Colonic mucosa (tissue), 4 donors: Measurements from ENCODE around the gene RHOBTB3. TPM values are rescaled to one million over a fixed set of nuclear protein-coding genes. Genes with fewer than 3 reads are reported as not detected.

Experiments
- DNase-seq: peaks from one replicate; pipeline ENCODE4 v3.0.0-alpha.2; 2020
- H3K27ac ChIP-seq: fragments of 200-600 bp; one replicate; pipeline ENCODE4 v1.8.0; 2021
- H3K27me3 ChIP-seq: fragments of 200-600 bp; one replicate; pipeline ENCODE4 v1.8.0; 2021
- H3K36me3 ChIP-seq: fragments of 200-600 bp; one replicate; pipeline ENCODE4 v1.8.0; 2021
- H3K4me1 ChIP-seq: fragments of 200-600 bp; one replicate; pipeline ENCODE4 v1.8.0; 2021; ENCODE audit warnings: mild to moderate bottlenecking
- H3K4me3 ChIP-seq: fragments of 200-600 bp; one replicate; pipeline ENCODE4 v1.8.0; 2021
- H3K9ac ChIP-seq, 2 donors: one replicate each; pipeline ENCODE4 v1.7.0; 2013; ENCODE audit warnings: control low read depth in 2 of 2, low read depth in 2 of 2, low read length in 2 of 2
- H3K9me3 ChIP-seq: fragments of 200-600 bp; one replicate; pipeline ENCODE4 v1.8.0; 2021
- intact Hi-C: fragments of 100-400 bp; cut with DNase I; formaldehyde crosslinking; loops from one replicate; pipeline ENCODE4 v1.14.1; 2022
- total RNA-seq, 2 donors: library from RNA; stranded (reverse); fragmentation: NEBNext Ultra II Directional in 1 of 2; extraction: Animal tissue kit (Norgen Biotek cat#: 25700) in 1 of 2; gene quantifications; one replicate each; pipeline ENCODE4 v1.2.1, GENCODE V29; 2021
- TF ChIP-seq, protein P1 (sequence below): fragments of 200-600 bp; IDR thresholded peaks from one replicate; pipeline ENCODE4 v1.8.0; 2022; ENCODE audit warnings: antibody characterized with exemption, mild to moderate bottlenecking
- donor health status: healthy.
- donor health status: DM: no; HTN: no; CAD: no.
- donor health status: DM: no; HTN: no; CAD: no.

RHOBTB3 gene
- total RNA-seq, 2 donors from 2014 or later: 50.0 to 59.0 TPM

DNA sequence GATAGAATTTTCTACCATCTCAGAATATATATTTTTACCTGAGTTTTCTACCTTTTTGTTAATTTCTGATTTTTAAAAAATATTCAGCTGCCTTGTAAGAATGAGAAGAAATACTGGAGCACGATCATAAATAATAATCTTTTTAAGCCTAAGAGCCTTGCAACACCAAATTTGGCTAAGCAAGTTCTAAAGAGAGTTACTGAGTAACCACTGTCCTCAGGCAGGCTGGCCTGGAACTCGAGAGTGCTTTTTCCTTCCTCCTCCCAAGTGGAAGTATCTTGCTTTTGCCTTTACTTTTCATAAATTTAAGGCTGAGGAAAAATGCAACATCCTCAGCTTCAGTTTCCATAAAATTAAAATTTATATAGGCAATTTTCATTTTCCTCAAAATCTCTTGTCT is 70.4 kb downstream of the RHOBTB3 start:
- no peaks in the 10 kb centered on the region for H3K4me1 ChIP-seq

DNA sequence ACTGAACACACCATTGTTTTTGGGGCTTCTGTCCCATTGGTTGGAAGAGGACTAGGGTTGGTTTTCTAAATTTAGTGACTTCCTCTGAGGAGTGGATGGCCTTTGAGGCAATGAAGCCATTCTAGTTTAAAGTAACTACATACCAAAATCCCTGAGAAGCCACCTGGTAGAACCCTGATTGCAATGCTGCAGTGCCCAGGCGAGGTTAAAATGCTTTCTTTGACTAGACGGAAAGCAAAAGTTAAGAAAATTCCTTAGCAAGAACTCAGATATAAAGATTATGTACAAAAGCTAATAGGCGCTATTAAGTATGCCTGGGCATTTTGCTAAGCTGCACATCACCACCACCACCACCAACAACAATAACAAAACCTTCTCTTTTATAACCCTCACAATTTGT is 70.8 kb downstream of the RHOBTB3 start:
- DNase-seq: no peak
- Histone ChIP-seq H3K27me3 (no peaks in the 10 kb centered on the region), H3K36me3 (no peaks in the 10 kb centered on the region), H3K9ac (no peak overlapping the region), H3K27ac (no peak overlapping the region), H3K9me3 (no peaks in the 10 kb centered on the region), H3K4me1 (no peaks in the 10 kb centered on the region), H3K4me3 (no peak overlapping the region)
- intact Hi-C loops: no loop called here
- TF ChIP-seq, protein P1, sequence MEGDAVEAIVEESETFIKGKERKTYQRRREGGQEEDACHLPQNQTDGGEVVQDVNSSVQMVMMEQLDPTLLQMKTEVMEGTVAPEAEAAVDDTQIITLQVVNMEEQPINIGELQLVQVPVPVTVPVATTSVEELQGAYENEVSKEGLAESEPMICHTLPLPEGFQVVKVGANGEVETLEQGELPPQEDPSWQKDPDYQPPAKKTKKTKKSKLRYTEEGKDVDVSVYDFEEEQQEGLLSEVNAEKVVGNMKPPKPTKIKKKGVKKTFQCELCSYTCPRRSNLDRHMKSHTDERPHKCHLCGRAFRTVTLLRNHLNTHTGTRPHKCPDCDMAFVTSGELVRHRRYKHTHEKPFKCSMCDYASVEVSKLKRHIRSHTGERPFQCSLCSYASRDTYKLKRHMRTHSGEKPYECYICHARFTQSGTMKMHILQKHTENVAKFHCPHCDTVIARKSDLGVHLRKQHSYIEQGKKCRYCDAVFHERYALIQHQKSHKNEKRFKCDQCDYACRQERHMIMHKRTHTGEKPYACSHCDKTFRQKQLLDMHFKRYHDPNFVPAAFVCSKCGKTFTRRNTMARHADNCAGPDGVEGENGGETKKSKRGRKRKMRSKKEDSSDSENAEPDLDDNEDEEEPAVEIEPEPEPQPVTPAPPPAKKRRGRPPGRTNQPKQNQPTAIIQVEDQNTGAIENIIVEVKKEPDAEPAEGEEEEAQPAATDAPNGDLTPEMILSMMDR: no peak

More for the DNA sequence above, 70.4 kb downstream of the RHOBTB3 start:
- Histone ChIP-seq H3K4me3 (no peak overlapping the region), H3K36me3 (no peaks in the 10 kb centered on the region), H3K27ac (no peak overlapping the region), H3K27me3 (no peaks in the 10 kb centered on the region), H3K9ac (no peak overlapping the region), H3K9me3 (no peaks in the 10 kb centered on the region)
- no peak for DNase-seq
- TF ChIP-seq, protein P1: no peak
- intact Hi-C loops: no loop called here

DNA sequence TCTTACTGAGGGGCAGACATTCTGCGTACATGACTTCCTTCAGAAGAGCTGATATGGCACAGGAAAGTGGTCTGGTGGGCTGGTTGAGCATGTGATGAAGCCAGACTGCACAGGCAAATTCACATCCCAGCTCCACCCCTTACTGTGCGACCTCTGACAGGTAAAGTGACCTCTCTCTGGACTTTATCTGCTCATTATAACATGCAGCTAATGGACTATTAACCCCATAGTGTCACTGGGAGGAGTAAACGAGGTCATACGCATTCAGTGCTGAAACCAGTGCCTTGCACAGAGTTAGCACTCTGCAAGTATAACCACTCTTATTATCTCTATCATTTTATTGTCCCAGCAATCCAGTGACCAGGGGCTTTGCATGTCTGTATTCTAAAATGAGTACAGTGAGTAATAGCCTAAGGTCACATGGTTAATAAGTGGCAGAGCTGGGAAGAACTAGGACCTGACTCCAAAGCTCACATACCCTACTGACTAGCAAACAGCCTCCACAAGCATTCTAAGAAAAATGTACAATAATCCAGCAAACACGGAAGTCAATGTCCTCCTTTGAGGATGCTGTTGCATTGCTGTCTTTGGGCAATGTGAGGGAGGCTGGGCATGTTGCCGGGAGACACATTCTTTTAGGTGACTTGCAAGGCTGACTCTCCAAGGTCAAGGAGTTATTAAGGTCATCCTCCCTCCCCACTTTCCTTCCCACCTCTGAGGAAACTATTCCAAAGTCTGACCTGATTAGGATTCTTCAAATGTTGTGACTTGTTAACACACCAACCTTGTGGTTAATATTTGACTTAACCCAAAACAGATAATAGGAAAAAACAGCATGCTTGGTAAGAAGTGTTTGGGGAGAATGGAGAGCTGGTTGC is 72.4 kb downstream of the RHOBTB3 start:
- Histone ChIP-seq H3K27ac (no peak overlapping the region), H3K36me3 (no peaks in the 10 kb centered on the region), H3K9ac (no peak overlapping the region), H3K4me3 (no peak overlapping the region), H3K27me3 (no peaks in the 10 kb centered on the region), H3K4me1 (peaks cover 9% of the 10 kb centered on the region), H3K9me3 (no peaks in the 10 kb centered on the region)
- DNase-seq: no peak
- TF ChIP-seq, protein P1: no peak
- intact Hi-C loops: no loop called here

DNA sequence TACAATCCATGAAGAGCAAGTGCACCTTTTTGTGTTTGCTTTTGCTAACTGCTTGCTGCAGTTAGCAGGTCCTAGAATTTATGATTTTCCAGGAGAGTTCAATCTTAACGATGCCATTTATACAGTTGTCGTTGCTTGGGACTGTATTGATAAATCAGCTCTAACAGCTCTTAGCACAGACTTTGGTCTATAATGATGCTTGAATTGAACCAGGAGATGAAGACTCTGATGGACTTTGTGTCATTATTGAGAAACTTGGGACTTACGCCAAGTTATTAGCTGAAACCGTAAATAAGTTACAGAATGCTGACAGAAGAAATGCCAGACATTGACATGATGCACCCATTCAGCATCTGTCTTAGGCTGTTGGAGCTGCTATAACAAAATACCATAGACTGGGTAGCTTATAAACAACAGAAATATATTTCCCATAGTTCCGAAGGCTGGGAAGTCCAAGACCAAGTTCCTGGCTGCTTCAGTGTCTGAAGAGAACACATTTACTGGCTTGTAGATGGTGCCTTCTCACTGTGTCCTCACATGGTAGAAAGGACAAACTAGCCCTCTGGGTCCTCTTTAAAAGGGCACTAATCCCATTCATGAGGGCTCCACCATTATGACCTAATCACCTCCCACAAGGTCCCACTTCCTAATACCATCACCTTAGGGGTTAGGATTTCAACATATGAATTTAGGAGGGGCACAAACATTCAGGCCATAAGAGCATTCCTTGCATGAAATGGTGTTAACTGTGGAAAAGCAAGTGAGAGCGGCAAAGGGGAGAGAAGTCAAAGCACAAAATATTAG is 73.8 kb downstream of the RHOBTB3 start:
- TF ChIP-seq, protein P1: no peak
- no peak overlapping the region for H3K4me3 ChIP-seq
- H3K27ac ChIP-seq: no peak overlapping the region
- H3K27me3 ChIP-seq: no peaks in the 10 kb centered on the region
- intact Hi-C loops: no loop called here
- peaks cover 20% of the 10 kb centered on the region for H3K4me1 ChIP-seq
- no peaks in the 10 kb centered on the region for H3K9me3 ChIP-seq
- no peak for DNase-seq
- H3K9ac ChIP-seq: no peak overlapping the region
- no peaks in the 10 kb centered on the region for H3K36me3 ChIP-seq

DNA sequence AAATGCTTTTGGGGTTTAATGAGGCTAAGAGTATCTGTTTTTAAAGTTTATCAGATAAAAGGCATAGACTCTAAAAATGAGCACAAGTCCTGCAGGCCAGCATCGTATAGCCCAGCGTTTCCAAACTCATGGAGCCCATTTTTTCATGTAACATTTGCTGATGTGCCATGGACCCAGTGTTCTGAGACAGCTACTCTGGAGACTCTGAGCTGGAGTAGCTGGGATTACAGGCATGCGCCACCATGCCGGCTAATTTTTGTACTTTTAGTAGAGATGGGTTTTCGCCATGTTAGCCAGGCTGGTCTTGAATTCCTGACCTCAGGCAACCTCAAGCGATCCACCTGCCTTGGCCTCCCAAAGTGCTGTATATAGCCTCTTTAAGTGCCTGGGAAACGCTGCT is 75.6 kb downstream of the RHOBTB3 start:
- no peaks in the 10 kb centered on the region for H3K27me3 ChIP-seq
- no peaks in the 10 kb centered on the region for H3K9me3 ChIP-seq
- H3K4me1 ChIP-seq: peaks cover 29% of the 10 kb centered on the region
- TF ChIP-seq, protein P1: no peak
- H3K4me3 ChIP-seq: no peak overlapping the region
- no peak overlapping the region for H3K27ac ChIP-seq
- H3K36me3 ChIP-seq: no peaks in the 10 kb centered on the region
- no peak for DNase-seq
- H3K9ac ChIP-seq: no peak overlapping the region
- intact Hi-C loops: no loop called here
